GM12878 (cell line): Measurements from ENCODE around the gene CTNNA2. TPM values are rescaled to one million over a fixed set of nuclear protein-coding genes. Genes with fewer than 3 reads are reported as not detected.

Source experiments
- ATAC-seq: fragments of 200-7000 bp; cut with Tn5 transposase; 3 replicates; pipeline ENCODE4 v1.9.1; 2020; ENCODE audit warnings: mild to moderate bottlenecking, moderate library complexity
- BruUV-seq: library from RNA; stranded (reverse); fragments of 400-500 nt; replicated peaks from 2 replicates; lab custom pipeline; 2021; lab: Mats Ljungman, UMichigan
- CTCF ChIA-PET: fragments of 300-600 bp; sonication (Branson Sonifier 250); formaldehyde crosslinking; extraction: SDS; loops from one replicate; lab custom pipeline; 2021; ENCODE audit warnings: inconsistent platforms; lab: Yijun Ruan, JAX
- POLR2A ChIA-PET: fragments of 350-600 bp; formaldehyde crosslinking; extraction: SDS; loops from one replicate; lab custom pipeline; 2021; ENCODE audit warnings: inconsistent platforms; lab: Charles Lee
- RAD21 ChIA-PET: fragments of 300-600 bp; sonication (Branson Sonifier 250); formaldehyde crosslinking; loops from one replicate; lab custom pipeline; 2023; ENCODE audit warnings: antibody characterized with exemption; ENCODE audit not compliant: unreplicated experiment; lab: Charles Lee
- SMC1A ChIA-PET: fragments of 300-600 bp; sonication (Branson Sonifier 250); formaldehyde crosslinking; loops from one replicate; lab custom pipeline; 2023; ENCODE audit not compliant: unreplicated experiment, uncharacterized antibody; lab: Charles Lee
- DNase-seq: peaks from one replicate; pipeline ENCODE4 v3.0.0-alpha.2; 2011; ENCODE audit warnings: low read depth, low spot score
- FAIRE-seq: peaks from 3 replicates; lab custom pipeline; 2011; peaks lifted over from hg19 to GRCh38; lab: Jason Lieb, UNC
- H2AFZ ChIP-seq: 2 replicates; pipeline ENCODE4 v1.6.0; 2011; ENCODE audit warnings: low read depth, low read length, control low read depth; ENCODE audit not compliant: control insufficient read depth
- H3K27ac ChIP-seq: 2 replicates; pipeline ENCODE4 v1.5.1; 2011; ENCODE audit warnings: control low read depth; ENCODE audit not compliant: control insufficient read depth, insufficient read depth
- H3K27me3 ChIP-seq, 2 experiments: replicated peaks in 1 of 2; 2 replicates each; pipeline versions ENCODE4 v1.6.0 to v1.6.1; 2011; ENCODE audit warnings: low read length in 1 of 2; ENCODE audit not compliant: control insufficient read depth in 2 of 2, insufficient read depth in 2 of 2
- H3K36me3 ChIP-seq, 2 experiments: 2 replicates each; pipeline ENCODE4 v1.5.1; 2011; ENCODE audit warnings: low read length in 1 of 2; ENCODE audit not compliant: control insufficient read depth in 2 of 2, insufficient read depth in 2 of 2
- H3K4me1 ChIP-seq: 2 replicates; pipeline ENCODE4 v1.6.1; 2011; ENCODE audit warnings: mild to moderate bottlenecking, low read length, moderate library complexity, mixed read lengths; ENCODE audit not compliant: control insufficient read depth, insufficient read depth
- H3K4me2 ChIP-seq: 2 replicates; pipeline ENCODE4 v1.6.0; 2011; ENCODE audit warnings: control low read depth; ENCODE audit not compliant: control insufficient read depth, insufficient read depth
- H3K4me3 ChIP-seq: fragments of 200-600 bp; sonication (generic); 2 replicates; pipeline ENCODE4 v1.5.1; 2016
- H3K79me2 ChIP-seq: 2 replicates; pipeline ENCODE4 v1.6.0; 2011; ENCODE audit warnings: low read length; ENCODE audit not compliant: control insufficient read depth, insufficient read depth
- H3K9ac ChIP-seq: 2 replicates; pipeline ENCODE4 v1.8.0; 2011; ENCODE audit warnings: low read length, control low read depth, mixed read lengths; ENCODE audit not compliant: control insufficient read depth, insufficient read depth
- H3K9me3 ChIP-seq: replicated peaks from 3 replicates; pipeline ENCODE4 v1.5.1; 2011; ENCODE audit warnings: mild to moderate bottlenecking, low read length; ENCODE audit not compliant: control insufficient read depth, insufficient read depth
- H4K20me1 ChIP-seq: 2 replicates; pipeline ENCODE4 v1.6.0; 2011; ENCODE audit not compliant: control insufficient read depth, insufficient read depth
- ETV6 ChIP-seq, 2 experiments: fragments of 450-650 bp in 1 of 2; IDR thresholded peaks in 1 of 2; conservative IDR thresholded peaks in 1 of 2; 2 replicates each; pipeline ENCODE4 v1.6.1; 2014; ENCODE audit warnings: antibody characterized with exemption in 1 of 2, borderline replicate concordance in 1 of 2, low read depth in 1 of 2, mild to moderate bottlenecking in 1 of 2, moderate library complexity in 1 of 2
- HCFC1 ChIP-seq: fragments of 150-350 bp; IDR thresholded peaks from 2 replicates; pipeline ENCODE4 v1.6.1; 2014; ENCODE audit warnings: low read length
- HDAC2 ChIP-seq: fragments of 200-600 bp; sonication (generic); IDR thresholded peaks from 2 replicates; pipeline ENCODE4 v1.6.1; 2017
- HDAC6 ChIP-seq: fragments of 200-600 bp; sonication (generic); IDR thresholded peaks from one replicate; pipeline ENCODE4 v1.8.0; 2017; ENCODE audit warnings: antibody characterized with exemption; ENCODE audit not compliant: unreplicated experiment
- IRF4 ChIP-seq: IDR thresholded peaks from 2 replicates; pipeline ENCODE4 v1.6.1; 2011; ENCODE audit warnings: low read depth, low read length
- MTA2 ChIP-seq: fragments of 450-650 bp; IDR thresholded peaks from 2 replicates; pipeline ENCODE4 v1.6.1; 2016; ENCODE audit warnings: low read depth, mild to moderate bottlenecking, moderate library complexity
- NFXL1 ChIP-seq: fragments of 450-650 bp; IDR thresholded peaks from 2 replicates; pipeline ENCODE4 v1.6.1; 2017; ENCODE audit warnings: antibody characterized with exemption, mild to moderate bottlenecking, borderline replicate concordance
- NRF1 ChIP-seq: conservative IDR thresholded peaks from 2 replicates; pipeline ENCODE4 v1.6.1; 2011; ENCODE audit warnings: mild to moderate bottlenecking, low read depth, low read length, improper control_type of control experiment
- PML ChIP-seq: IDR thresholded peaks from 2 replicates; pipeline ENCODE4 v1.6.1; 2012; ENCODE audit warnings: low read length, inconsistent platforms
- RAD51 ChIP-seq: fragments of 450-650 bp; IDR thresholded peaks from 2 replicates; pipeline ENCODE4 v1.6.1; 2016; ENCODE audit warnings: moderate library complexity, mild to moderate bottlenecking, inconsistent platforms
- SREBF1 ChIP-seq: IDR thresholded peaks from 2 replicates; pipeline ENCODE4 v1.6.1; 2012; ENCODE audit warnings: mild to moderate bottlenecking, low read length
- SRF ChIP-seq, 2 experiments: IDR thresholded peaks; 2 replicates each; pipeline ENCODE4 v1.6.1; 2011; ENCODE audit warnings: low read depth in 2 of 2, low read length in 2 of 2, mild to moderate bottlenecking in 1 of 2, moderate library complexity in 1 of 2
- TARDBP ChIP-seq: IDR thresholded peaks from 2 replicates; pipeline ENCODE4 v1.6.1; 2016; ENCODE audit warnings: borderline replicate concordance
- WGBS: methylation state at CpG from one replicate; pipeline ENCODE4 v1.1.6; 2016; ENCODE audit warnings: low lambda C conversion rate; ENCODE audit not compliant: insufficient replicate concordance, insufficient coverage; ENCODE audit errors: missing lambda C conversion rate; 5-methylcytosine and 5-hydroxymethylcytosine counted together
- in situ Hi-C: fragments of 300-500 bp; cut with MboI; formaldehyde crosslinking; loops from 9 replicates; pipeline ENCODE4 v1.14.3; 2018; ENCODE audit warnings: mixed read lengths
- intact Hi-C: fragments of 100-400 bp; cut with micrococcal nuclease; formaldehyde crosslinking; loops from one replicate; pipeline ENCODE4 v1.14.2; 2022; ENCODE audit not compliant: unreplicated experiment
- polyA plus RNA-seq, 11 experiments: library from polyadenylated mRNA; depleted of rRNA in 4 of 11; unstranded in 6 of 11; stranded (reverse) in 5 of 11; fragments of >200 nt; fragmentation: Nextera tagmentation in 4 of 11; fragmentation: Illumina TruSeq in 1 of 11; extraction: Ambion mirVana in 4 of 11; extraction: Trizol in 1 of 11; gene quantifications; 1 replicate in 1 of 11; 2 replicates in 10 of 11; pipeline versions ENCODE4 v1.2.1 to v1.2.3, GENCODE V29; 2011 to 2016; ENCODE audit warnings: inconsistent platforms in 2 of 11, missing spikeins in 2 of 11, low read depth in 1 of 11
- total RNA-seq, 4 experiments: library from RNA; depleted of rRNA in 3 of 4; stranded (reverse); fragments of >200 nt in 3 of 4; fragmentation: Illumina TruSeq in 1 of 4; extraction: Trizol in 1 of 4; gene quantifications; 2 replicates each; pipeline versions ENCODE4 v1.2.1 to v1.2.3, GENCODE V29; 2013 to 2021
- TF ChIP-seq, protein P1 (sequence below): fragments of 450-650 bp; IDR thresholded peaks from 2 replicates; pipeline ENCODE4 v1.6.1; 2017; ENCODE audit warnings: mild to moderate bottlenecking, moderate library complexity
- TF ChIP-seq, protein P2 (sequence below): IDR thresholded peaks from 2 replicates; pipeline ENCODE4 v1.6.1; 2011; ENCODE audit warnings: low read depth, mild to moderate bottlenecking, low read length, moderate library complexity, borderline replicate concordance; ENCODE audit errors: extremely low read depth
- TF ChIP-seq, protein P3 (sequence below): IDR thresholded peaks from 2 replicates; pipeline ENCODE4 v1.6.1; 2012; ENCODE audit warnings: low read length, inconsistent platforms

The CTNNA2 gene
- total and polyA plus RNA-seq, 10 of the 15 experiments (the other 5 are each of a cell fraction or from before 2014, with no cell fraction given) = 2.4 to 36.2 (median 6.6) TPM

DNA sequence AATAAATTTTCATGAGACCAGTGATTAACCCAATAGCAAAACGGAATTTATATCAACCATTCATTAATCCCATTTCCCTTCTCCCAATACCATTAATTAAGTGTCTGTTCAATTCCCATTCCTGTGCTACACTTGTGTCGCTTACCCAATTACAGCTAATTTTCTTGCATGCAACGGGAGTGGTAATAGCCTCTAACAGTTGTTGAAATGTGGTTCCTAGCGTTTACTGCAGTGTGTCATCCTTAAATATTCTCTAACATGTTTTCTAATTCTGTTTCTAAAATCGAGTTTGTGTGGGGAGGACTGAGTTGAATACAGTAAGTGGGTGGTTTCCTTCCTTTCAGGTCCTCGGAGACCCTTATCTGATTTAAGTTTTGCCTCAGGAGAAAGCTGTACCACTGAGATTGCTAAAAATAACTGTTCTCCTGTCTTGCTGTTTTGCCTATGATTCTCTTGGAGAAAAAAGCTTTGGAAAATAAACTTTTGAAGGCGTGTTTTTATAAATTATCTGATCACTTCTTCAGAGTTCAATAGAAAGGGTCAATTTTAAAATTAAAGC is 851.0 kb downstream of the CTNNA2 start:
- SMC1A ChIA-PET = interaction anchor here (0.8 to 2.5 kb wide), 10 partner anchors 8 to 138 kb away, joined by 3 to 13 read pairs (median 4); no protein-coding TSS in a partner anchor
- no TSS peak for BruUV-seq

More for the DNA sequence above, 851.0 kb downstream of the CTNNA2 start:
- Histone ChIP-seq H3K4me3 (no peak overlapping the region), H3K27me3 (no peaks in the 10 kb centered on the region), H3K27ac (no peak overlapping the region), H3K9ac (no peak overlapping the region), H3K36me3 (no peaks in the 10 kb centered on the region), H3K4me1 (no peaks in the 10 kb centered on the region), H2AFZ (no peak overlapping the region), H3K79me2 (no peaks in the 10 kb centered on the region), H3K4me2 (no peak overlapping the region), H4K20me1 (no peaks in the 10 kb centered on the region), H3K9me3 (no peaks in the 10 kb centered on the region)
- in situ Hi-C loops (no loop called here), intact Hi-C loops (no loop called here)
- 1% methylated on average over 7 of the region's 7 CpGs for WGBS
- DNase-seq (no peak), ATAC-seq (no peak), FAIRE-seq (no peak)
- no peak for TF ChIP-seq RAD51
- TF ChIP-seq MTA2 = no peak
- TF ChIP-seq, protein P1, sequence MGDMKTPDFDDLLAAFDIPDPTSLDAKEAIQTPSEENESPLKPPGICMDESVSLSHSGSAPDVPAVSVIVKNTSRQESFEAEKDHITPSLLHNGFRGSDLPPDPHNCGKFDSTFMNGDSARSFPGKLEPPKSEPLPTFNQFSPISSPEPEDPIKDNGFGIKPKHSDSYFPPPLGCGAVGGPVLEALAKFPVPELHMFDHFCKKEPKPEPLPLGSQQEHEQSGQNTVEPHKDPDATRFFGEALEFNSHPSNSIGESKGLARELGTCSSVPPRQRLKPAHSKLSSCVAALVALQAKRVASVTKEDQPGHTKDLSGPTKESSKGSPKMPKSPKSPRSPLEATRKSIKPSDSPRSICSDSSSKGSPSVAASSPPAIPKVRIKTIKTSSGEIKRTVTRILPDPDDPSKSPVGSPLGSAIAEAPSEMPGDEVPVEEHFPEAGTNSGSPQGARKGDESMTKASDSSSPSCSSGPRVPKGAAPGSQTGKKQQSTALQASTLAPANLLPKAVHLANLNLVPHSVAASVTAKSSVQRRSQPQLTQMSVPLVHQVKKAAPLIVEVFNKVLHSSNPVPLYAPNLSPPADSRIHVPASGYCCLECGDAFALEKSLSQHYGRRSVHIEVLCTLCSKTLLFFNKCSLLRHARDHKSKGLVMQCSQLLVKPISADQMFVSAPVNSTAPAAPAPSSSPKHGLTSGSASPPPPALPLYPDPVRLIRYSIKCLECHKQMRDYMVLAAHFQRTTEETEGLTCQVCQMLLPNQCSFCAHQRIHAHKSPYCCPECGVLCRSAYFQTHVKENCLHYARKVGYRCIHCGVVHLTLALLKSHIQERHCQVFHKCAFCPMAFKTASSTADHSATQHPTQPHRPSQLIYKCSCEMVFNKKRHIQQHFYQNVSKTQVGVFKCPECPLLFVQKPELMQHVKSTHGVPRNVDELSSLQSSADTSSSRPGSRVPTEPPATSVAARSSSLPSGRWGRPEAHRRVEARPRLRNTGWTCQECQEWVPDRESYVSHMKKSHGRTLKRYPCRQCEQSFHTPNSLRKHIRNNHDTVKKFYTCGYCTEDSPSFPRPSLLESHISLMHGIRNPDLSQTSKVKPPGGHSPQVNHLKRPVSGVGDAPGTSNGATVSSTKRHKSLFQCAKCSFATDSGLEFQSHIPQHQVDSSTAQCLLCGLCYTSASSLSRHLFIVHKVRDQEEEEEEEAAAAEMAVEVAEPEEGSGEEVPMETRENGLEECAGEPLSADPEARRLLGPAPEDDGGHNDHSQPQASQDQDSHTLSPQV = no peak
- no peak for TF ChIP-seq TARDBP
- no peak for TF ChIP-seq NRF1
- TF ChIP-seq ETV6 (conservative IDR thresholded peaks at IDR 0.05 in 1 of 2, IDR thresholded peaks at IDR 0.05 in 1 of 2; ENCODE audit: borderline replicate concordance in 1 of 2, low read depth in 1 of 2) = no peak
- no peak for TF ChIP-seq PML
- TF ChIP-seq IRF4 = no peak
- TF ChIP-seq HCFC1 = no peak
- TF ChIP-seq HDAC6 = no peak
- no peak for TF ChIP-seq HDAC2
- TF ChIP-seq SREBF1 = no peak
- no peak for TF ChIP-seq SRF (IDR thresholded peaks at IDR 0.05; ENCODE audit: low read depth in 2 of 2, low read length in 2 of 2)
- TF ChIP-seq, protein P2, sequence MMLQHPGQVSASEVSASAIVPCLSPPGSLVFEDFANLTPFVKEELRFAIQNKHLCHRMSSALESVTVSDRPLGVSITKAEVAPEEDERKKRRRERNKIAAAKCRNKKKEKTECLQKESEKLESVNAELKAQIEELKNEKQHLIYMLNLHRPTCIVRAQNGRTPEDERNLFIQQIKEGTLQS = no peak
- no peak for TF ChIP-seq NFXL1
- TF ChIP-seq, protein P3, sequence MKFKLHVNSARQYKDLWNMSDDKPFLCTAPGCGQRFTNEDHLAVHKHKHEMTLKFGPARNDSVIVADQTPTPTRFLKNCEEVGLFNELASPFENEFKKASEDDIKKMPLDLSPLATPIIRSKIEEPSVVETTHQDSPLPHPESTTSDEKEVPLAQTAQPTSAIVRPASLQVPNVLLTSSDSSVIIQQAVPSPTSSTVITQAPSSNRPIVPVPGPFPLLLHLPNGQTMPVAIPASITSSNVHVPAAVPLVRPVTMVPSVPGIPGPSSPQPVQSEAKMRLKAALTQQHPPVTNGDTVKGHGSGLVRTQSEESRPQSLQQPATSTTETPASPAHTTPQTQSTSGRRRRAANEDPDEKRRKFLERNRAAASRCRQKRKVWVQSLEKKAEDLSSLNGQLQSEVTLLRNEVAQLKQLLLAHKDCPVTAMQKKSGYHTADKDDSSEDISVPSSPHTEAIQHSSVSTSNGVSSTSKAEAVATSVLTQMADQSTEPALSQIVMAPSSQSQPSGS = no peak
- ChIA-PET POLR2A (interaction anchor here (1.9 kb wide), 1 partner anchor 10 kb away, joined by 5 read pairs; no protein-coding TSS in a partner anchor), RAD21 (interaction anchor here (0.9 to 1.9 kb wide), 6 partner anchors 10 to 103 kb away, joined by 3 to 8 read pairs (median 4); no protein-coding TSS in a partner anchor), CTCF (interaction anchor here (1.2 to 1.6 kb wide), 2 partner anchors 12 to 36 kb away, joined by 3 to 5 read pairs; no protein-coding TSS in a partner anchor)
